Stimulated activated CD4-positive, alpha-beta T cell treated with anti-CD3 and anti-CD28 coated beads, Interleukin-4, amount 100 ng/mL, for 24 hours (primary cell): ENCODE measurements around the gene DCAF10.
A peak's percentile ranks its signal among the peaks of the same experiment; 100 is the strongest.
"Not testable (repeated sequence)": the region's sequence is repeated elsewhere in the genome, so short reads cannot be mapped to it uniquely, and the experiment has no call there.

Experiments
- DNase-seq: peaks from one replicate; pipeline ENCODE4 v3.0.0-alpha.2; 2020

DCAF10 gene

DNA sequence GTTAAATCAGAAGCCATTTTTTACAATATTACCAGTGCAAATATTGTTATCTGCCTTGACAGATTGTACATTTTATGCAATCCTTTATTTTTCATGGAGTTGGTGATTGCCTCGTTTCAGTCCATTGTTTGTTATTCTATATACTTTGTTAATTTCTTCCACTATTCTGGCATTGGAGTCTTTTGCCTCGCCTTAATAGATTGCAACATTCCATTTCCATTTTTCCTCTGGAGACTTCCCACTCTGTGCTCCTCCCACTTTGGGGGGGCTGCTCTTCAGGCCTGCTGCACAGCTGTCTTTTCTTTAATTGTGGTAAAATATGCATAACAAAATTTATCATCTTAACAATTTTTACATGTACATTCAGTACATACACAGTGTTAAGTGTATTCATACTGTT lies 4.4 kb upstream of the DCAF10 start:
- no peak for DNase-seq

DNA sequence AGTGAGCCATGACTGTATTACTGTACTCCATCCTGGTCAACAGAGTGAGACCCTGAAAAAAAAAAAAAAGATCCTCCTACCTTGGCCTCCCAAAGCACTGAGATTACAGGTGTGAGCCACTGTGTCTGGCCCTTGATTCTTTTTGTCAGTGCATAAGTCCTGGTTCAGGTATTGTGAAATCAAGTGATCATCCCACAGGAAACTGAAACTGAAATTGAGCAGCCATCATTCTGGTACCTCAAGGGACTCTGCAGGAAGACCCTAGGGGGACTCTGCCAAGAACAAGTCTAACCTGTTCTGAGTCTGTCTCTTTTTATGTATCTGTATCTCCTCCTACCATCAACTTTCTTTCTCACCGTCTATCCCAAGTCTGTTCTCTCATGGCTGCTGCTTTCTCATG lies 1.9 kb upstream of the DCAF10 start:
- DNase-seq = no peak

DNA sequence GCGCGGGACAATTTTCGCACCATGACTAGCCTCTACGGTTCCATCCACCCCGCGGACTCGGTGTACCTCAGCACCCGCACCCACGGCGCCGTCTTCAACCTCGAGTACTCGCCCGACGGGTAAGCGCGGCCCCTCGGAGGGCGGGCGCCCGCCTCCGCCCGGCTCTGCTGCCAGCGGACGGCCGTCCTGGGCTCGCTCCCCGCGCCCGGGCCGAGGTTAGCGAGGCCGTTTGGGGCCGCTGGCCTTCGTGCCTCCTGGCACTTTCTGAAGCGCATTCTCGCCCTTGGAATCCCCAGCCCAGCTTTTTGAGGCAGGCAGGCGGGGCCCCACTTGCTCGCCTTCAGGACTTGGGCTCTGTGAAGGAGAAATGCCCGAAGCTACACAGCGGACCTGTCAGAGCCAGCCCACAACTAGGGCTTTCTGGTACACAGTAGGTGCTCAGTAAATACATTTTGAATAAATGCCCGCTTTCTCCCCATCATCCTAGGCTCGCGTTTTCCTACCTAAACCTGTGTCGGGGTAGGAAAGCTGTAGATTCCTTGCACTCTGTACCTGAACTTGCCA lies 772 bp downstream of the DCAF10 start:
- DNase-seq = peak; percentile 41

DNA sequence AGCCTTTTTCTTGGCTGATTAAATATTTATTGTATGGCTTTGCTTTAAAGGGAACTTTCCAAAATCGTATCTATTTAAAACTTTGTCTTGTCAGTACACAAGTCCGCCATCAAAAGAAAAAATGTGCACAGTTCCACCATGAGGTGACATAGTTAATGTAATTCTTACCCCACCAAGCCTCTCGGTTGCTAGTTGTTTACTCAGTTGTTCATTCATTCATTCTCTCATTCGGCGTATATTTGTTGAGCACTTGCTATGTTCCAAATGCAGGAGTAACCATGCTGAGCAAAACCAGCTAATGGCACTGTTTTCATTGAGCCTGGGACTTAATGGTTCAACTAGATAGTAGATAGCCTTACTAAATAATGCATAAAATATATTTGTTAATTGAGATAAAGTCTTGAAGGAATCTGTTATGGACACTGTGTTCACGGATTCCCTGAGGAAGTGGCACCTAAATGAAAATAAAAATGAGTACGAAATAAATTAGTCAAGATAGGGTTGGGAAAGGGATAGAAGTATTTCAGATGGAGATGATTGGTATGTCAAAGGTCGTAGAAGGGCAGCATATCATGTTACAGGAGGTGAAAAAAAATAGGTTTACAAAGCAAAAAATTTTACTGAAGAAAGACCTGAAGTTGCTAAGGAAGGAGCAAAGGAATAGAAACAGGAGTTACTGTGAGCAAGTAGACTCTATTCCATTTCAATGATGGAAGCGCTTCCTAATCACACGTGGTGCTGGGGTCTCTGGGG lies 1.5 kb downstream of the DCAF10 start:
- DNase-seq = no peak

DNA sequence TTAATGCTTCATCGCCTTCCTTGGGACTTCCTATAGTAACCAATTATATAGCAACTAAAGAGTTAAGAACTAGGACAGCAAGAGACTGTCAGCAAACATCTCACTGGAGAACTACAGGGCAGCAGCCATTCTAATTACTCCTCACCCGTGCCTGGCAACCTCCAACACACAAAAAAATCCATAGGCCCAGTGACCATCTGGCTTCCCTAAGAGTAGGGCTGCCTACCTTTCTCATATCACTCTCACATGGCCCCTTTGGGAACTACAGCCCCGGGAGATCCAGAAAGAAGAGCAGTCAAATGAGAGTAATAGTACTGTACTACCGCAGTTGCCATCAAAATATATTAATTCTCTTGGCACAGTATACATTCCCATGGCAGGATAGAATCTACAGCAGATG lies 5.7 kb downstream of the DCAF10 start:
- DNase-seq = no peak

DNA sequence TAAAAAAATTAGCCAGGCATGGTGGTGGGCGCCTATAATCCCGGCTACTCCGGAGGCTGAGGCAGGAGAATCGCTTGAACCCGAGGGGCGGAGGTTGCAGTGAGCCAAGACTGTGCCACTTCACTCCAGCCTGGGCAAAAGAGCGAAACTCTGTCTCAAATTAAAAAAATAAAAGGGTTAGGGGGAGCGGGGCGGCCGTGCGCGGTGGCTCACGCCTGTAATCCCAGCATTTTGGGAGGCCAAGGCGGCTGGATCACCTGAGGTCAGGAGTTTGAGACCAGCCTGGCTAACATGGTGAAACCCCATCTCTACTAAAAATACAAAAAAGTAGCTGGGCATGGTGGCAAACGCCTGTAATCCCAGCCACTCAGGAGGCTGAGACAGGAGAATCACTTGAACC lies 9.1 kb downstream of the DCAF10 start:
- not testable (repeated sequence) for DNase-seq

DNA sequence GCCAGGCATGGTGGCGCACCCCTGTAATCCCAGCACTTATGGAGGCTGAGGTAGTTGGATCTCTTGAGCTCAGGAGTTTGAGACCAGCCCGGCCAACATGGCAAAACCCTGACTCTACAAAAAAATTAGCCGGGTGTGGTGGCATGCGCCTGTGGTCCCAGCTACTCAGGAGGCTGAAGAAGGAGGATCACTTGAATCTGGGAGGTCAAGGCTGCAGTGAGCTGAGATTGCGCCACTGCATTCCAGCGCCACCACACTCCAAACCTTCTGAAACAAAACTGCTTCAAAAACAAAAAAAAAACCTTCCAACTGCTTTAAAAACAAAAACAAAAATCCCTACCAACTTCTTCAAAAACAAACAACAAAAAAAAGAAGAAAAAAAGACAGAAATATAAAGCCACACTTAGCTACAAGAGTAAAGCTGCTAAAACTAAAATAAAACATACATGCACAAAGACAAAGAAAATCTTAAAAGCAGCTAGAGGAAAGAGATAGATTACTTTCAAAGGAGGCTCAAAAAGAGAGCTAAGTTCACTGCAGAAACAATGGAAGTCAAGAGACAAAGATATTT lies 11.4 kb downstream of the DCAF10 start:
- DNase-seq = no peak

DNA sequence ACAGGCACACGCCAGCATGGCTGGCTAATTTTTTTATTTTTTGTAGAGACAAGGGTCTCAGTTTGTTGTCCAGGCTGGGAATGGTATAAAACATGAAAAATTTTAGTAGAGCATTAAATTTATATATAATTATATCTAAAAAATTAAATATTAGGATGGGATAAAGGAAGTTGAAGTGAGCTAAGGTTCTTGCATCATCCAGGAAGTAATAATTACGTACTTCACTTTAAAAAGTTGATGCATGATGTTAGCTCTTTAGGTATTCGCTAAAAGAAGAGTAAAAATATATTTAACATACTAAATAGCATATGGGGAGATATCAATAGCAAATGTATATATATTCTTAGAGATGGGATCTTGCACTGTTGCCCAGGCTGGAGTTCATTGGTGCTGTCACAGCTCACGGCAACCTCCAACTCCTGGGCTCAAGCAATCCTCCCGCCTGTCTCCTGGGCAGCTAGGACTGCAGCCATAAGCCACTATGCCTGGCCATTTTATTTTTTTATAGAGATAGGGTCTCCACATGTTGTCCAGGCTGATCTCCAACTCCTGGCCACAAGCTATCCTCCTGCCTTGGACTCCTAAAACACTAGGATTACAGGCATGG lies 12.3 kb downstream of the DCAF10 start:
- DNase-seq = no peak

DNA sequence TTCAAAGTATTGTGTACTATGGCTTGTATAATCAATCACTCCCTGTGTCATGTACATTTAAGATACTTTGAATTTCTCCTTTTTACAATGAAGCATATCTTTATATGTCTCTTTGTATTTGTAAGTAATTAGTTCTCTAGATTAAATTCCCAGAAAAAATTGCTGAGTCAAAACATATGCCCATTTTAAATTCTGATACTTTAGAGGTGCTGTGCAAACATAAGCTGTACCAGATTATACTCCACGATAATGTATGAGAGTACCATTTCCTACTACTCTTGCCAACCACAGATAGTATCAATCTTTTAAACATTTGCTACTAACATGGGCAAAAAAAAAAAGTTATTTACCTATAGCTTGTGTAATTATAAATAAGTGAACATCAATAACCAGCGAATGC lies 18.3 kb downstream of the DCAF10 start:
- DNase-seq = no peak

DNA sequence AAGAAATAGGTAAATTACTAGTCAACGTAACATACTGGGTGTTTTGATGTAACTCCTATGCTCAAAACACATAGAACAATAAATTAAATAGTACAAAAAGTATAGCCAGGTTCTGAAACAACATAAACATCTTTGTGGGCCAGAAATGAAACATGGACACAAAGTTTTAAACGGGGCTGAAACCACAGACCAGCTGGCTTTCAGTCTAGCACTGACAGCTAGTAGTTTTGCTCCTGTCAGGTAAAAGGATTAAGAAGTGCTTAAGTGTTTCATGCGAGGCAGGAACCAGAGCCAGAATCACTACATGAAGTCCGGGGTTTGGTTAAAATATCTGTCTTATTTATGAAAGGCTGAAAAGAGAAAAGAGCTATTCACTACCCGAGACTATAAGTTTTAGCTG lies 19.5 kb downstream of the DCAF10 start:
- DNase-seq = no peak

DNA sequence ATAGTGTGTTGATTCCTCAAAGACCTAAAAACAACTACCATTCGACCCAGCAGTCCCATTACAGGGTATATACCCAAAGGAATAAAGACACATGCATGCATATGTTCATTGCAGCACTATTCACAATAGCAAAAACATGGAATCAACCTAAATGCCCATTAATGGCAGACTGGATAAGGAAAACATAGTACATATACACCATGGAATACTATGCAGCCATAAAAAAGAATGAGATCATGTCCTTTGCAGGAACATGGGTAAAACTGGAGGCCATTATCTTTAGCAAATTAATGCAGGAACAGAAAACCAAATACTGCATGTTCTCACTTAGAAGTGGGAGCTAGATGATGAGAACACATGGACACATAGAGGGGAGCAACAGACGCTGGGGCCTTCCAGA lies 24.6 kb downstream of the DCAF10 start:
- not testable (repeated sequence) for DNase-seq

DNA sequence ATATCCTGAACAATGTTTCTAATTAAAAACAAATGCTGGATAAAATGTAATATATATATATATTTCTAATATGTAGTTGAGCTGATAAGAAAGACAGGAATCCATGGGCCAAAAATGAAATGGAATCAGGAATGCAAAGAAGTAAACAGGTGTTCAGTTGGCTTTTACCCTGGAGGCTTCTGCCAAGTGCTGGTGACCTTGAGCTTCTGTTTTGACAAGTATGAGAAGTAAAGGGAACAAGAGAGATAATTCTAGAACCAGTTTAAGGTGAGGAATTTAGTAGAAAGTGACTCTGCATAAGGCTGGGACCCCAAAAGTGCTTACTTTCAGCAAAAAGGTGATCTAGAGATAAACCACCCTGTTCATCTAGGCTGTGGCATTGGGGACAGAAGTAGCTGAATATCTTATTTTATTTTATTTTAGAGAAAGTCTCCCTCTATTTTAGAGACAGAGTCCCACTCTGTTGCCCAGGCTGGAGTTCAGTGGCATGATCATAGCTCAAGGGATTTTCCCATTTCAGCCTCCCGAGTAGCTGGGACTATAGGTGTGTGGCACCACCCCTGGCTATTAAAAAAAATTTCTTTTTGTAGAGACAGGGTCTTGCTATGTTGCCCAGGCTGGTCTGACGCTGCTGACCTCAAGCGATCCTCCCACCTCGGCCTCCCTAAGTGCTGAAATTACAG lies 27.0 kb downstream of the DCAF10 start:
- no peak for DNase-seq

DNA sequence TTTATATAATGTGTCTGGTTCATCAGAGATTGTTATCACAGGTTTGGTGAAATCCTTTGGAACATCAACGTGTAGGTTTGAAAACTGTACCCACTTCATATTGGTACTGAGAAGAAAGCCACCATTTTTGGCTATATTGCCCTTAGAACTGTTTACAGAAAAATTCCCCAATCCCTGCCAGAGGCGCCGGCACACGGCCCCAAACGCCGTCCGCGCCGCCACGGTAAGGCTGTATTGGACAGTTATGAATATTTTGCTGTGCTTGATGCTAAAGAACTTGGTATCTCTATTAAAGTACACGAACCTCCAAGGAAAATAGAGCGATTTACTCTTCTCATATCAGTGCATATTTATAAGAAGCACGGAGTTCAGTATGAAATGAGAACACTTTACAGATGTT lies 35.2 kb downstream of the DCAF10 start:
- DNase-seq = no peak

DNA sequence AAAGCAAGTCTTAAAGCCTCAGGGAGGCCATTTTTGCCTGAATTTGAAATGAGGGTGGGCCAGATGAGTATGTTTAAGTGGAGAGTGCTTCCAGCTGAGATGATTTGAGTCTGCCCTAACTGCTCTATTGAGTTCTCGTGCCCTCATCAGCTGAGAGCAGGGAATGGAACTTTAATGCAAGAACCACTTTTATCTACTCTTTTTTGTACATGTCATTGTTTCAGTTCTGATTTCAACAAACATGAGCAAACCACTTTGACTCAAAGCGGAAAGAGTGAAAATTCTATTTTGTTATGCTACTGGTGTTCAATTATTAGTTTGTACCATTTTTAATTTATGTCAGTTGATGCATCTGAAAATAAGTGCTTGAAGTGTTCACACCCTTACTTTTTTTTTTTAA lies 35.8 kb downstream of the DCAF10 start:
- DNase-seq = peak; percentile 19

DNA sequence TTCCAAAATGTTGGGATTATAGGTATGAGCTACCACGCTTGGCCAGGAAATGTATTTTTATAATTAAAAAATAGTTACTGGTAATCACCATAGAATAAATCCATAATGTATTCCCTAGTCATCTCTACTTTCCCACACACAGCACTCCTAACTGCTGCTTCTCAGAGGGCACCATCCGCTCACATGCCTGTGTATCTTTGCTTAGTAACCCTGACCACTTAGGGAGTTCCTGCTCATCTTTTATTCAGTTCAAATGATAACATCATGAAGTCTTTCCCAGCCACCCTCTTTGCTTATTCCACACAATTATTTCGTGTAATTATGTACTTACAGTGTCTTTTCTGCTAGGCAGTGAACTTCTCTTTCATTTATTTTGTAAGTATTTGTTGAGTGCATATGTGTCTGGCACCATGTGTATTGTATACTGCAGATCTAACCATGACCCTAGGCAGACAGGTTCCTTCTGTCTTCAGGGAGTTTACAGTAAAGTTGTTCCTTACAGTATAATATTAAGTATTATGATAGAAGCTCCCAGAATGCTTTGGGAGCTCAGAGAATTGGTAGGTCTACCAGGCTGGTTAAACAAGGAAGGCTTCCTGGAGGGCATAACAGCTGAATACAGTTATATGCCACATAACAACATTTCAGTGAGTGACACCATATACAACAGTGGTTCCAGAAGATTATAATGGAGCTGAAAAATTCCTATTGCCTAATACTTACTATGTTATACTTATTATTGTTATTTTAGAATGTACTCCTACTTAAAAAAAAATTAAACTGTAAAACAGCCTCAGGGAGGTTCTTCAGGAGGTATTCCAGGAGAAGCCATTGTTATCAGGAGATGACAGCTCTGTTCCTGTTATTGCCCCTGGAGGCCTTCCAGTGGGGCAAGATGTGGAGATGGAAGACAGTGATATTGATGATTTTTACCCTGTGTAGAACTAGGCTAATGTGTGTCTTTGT lies 39.2 kb downstream of the DCAF10 start:
- no peak for DNase-seq

DNA sequence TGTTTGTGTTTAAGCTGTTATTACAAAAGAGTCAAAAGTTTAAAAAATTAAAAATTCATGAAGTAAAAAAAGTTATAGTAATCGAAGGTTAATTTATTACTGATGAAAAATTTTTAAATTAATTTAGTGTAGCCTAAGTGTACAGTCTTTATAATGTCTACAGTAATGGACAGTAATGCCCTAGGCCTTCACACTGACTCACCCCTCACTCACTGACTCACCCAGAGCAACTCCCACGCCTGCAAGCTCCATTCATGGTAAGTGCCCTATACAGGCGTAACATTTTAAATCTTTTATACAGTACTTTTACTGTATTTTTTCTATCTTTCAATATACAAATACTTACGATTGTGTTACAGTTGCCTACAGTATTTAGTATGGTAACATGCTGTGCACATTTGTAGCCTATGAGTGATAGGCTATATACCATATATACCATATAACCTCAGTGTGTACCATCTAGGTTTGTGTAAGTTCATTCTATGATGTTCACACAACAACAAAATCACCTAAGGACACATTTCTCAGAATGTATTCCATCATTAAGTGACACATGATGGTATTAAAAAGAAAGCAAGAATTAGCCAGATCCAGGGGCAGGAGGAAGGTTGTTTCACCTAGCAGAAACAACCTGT lies 40.1 kb downstream of the DCAF10 start:
- peak; percentile 23 for DNase-seq

DNA sequence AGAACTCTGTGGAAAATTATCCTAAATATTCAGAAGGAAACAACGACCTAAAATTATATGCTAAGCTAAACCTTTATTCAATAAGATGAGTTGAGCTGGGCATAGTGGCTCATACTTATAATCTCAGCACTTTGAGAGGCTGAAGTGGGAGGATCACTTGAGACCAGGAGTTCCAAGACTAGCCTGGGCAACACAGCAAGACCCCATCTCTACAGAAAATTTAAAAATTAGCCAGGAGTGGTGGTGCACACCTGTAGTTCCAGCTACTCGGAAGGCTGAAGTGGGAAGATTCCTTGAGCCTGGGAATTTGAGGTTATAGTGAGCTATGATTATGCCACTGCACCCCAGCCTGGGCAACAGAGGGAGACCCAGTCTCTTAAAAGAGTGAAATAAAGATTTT lies 51.6 kb downstream of the DCAF10 start:
- DNase-seq = no peak

DNA sequence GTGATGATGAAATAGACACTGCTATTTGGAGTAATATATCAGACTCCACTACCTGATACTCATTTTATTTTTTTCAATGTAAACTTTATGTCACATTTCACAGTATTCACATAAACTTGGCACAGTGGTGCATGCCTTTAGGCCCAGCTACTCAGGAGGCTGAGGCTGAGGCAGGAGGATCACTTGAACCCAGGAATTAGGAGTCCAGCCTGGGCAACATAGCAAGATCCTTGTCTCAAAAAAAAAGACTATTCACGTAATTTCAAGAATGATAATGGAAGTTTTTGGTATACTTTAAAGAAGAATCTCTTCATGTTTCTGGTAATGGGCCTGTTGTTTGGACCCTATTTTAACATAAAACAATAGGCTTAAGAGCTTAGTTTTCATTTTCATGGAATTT lies 56.0 kb downstream of the DCAF10 start:
- DNase-seq = no peak

DNA sequence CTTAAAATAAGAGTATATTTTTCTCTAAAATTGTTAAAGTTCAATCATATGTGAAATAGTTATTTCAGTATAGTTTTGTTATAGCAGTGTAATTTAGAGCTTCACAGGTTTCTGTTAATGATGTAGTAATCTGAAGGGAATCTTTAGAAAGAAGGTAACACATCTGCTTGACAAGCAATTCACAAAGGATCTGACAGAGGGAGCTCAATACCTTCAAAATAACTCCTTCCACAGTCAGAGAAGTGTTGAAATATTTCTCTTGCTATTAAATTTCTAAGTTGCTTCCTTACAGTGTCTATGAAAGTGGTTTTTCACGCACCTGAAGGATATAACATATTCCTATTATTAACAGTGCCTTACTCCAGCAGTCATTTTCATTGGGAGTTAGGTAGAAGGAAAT lies 58.4 kb downstream of the DCAF10 start:
- no peak for DNase-seq

DNA sequence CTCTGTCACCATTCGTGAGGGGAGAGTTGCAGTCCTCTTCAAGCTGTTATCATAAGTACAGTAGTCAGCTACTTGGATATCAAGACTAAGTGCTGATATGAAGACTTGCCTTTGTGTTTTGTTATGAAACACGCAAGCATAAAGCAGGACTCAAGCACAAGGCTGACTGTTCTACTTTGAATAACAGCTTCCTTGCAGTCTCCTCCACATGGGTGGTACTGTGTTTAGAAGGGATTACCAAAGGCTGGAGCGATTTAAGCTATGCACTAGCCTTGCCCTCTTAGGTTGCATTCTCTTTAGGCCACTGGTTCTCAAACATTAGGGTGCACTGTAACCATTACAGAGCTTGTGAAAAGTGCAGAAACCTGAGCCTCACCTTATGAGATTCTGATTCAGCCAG lies 61.9 kb downstream of the DCAF10 start:
- no peak for DNase-seq

DNA sequence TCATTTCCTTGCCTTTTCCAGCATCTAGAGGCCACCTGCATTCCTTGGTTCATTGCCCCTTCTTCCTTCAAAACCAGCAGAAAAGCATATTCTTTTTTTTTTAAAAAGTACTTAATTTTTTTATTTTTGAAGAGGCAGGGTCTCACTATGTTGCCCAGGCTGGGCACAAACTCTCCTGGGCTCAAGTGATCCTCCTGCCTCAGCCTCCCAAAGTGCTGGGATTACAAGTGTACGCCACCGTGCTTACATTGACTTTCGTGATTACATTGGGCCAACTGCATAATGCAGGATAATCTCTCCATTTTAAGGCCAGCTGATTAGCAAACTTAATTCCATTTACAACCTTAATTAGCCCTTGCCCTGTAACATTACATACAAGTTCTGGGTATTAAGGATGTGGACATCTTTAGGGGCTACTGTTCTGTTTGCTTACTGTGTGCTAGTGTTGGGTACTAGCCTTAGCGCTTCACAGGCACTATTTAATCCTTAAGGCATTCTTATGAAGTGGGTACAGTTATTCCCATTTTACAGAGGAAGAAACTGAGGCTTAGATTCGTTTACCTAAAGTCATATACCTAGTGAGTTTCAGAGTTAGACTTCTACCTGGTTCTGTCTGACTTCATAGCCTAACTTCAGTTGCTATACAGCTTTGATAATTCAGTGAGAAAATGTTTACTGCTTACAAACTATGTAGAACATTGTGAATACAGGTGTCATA lies 69.6 kb downstream of the DCAF10 start:
- DNase-seq = no peak
